Nucleus accumbens (tissue), 56 donors: ENCODE results near the gene PDE9A.

Experiments used
- DNase-seq, 56 donors: peaks; one replicate each; lab custom pipeline; 2025; lab: John Stamatoyannopoulos, UW

PDE9A gene

GRCh38 chr21:42654913-42655795 lies 1.7 kb downstream of the PDE9A start:
- peak in 1 of 56 donors; percentile 15 for DNase-seq

GRCh38 chr21:42655796-42656770 lies 2.7 kb downstream of the PDE9A start:
- DNase-seq: peak in 4 of 56 donors; percentile 14 to 23 (median 16)

- DNase-seq: no peak
These were observed 3.5 kb downstream of the PDE9A start for GRCh38 chr21:42656872-42657271.

- no peak for DNase-seq
These were observed 4.4 kb downstream of the PDE9A start for GRCh38 chr21:42657676-42658319.

- no peak for DNase-seq
These were observed 5.1 kb downstream of the PDE9A start for GRCh38 chr21:42658320-42659105.

- DNase-seq: no peak
These were observed 6.1 kb downstream of the PDE9A start for GRCh38 chr21:42659416-42660117.

GRCh38 chr21:42660118-42660470 lies 6.7 kb downstream of the PDE9A start:
- DNase-seq: no peak

GRCh38 chr21:42661688-42662429 lies 8.4 kb downstream of the PDE9A start:
- DNase-seq: no peak

- DNase-seq: no peak
These were observed 9.2 kb downstream of the PDE9A start for GRCh38 chr21:42662430-42663199.

GRCh38 chr21:42663200-42663750 lies 9.9 kb downstream of the PDE9A start:
- DNase-seq: no peak

GRCh38 chr21:42663860-42664535 lies 10.6 kb downstream of the PDE9A start:
- DNase-seq: peak in 13 of 56 donors; percentile 5 to 63 (median 41)

- DNase-seq: no peak
These were observed 11.2 kb downstream of the PDE9A start for GRCh38 chr21:42664614-42665013.

- no peak for DNase-seq
These were observed 11.6 kb downstream of the PDE9A start for GRCh38 chr21:42665026-42665425.

- peak in 4 of 56 donors; percentile 20 to 51 (median 37) for DNase-seq
These were observed 12.1 kb downstream of the PDE9A start for GRCh38 chr21:42665484-42665883.

GRCh38 chr21:42666023-42666747 lies 12.8 kb downstream of the PDE9A start:
- peak in 4 of 56 donors; percentile 20 to 66 (median 50) for DNase-seq

GRCh38 chr21:42666925-42667324 lies 13.5 kb downstream of the PDE9A start:
- peak in 51 of 56 donors; percentile 23 to 92 (median 73) for DNase-seq
